ENCODE measurements around the gene MPPED1. TPM values are rescaled to one million over a fixed set of nuclear protein-coding genes. Genes with fewer than 3 reads are reported as not detected.
A peak's percentile ranks its signal among the peaks of the same experiment; 100 is the strongest.

MPPED1 gene
- total RNA-seq, 1 experiment from 2014 or later: not detected

- ChIA-PET CTCF (no interaction called here), POLR2A (ENCODE audit: low non-redundant PET) (no interaction called here)
- DNase-seq (ENCODE audit: low spot score): no peak
- H3K36me3 ChIP-seq (ENCODE audit: insufficient read depth, low read length, poor library complexity, severe bottlenecking): no peaks in the 10 kb centered on the region
- BruUV-seq (replicated peaks): no TSS peak
- TF ChIP-seq CTCF (conservative IDR thresholded peaks at IDR 0.05; ENCODE audit: low read depth, low read length): no peak
- TF ChIP-seq EZH2 (IDR thresholded peaks at IDR 0.05; ENCODE audit: borderline replicate concordance, low read depth, low read length, poor library complexity, severe bottlenecking): no peak
- H3K27me3 ChIP-seq (replicated peaks; ENCODE audit: insufficient read depth, low read depth, low read length, poor library complexity): peaks cover 48% of the 10 kb centered on the region
- no peak overlapping the region for H3K27ac ChIP-seq (ENCODE audit: low read depth, low read length, poor library complexity, severe bottlenecking)
- H3K4me3 ChIP-seq (ENCODE audit: low read depth, low read length, poor library complexity, severe bottlenecking): no peak overlapping the region
- no peaks in the 10 kb centered on the region for H3K9me3 ChIP-seq (ENCODE audit: low read depth, low read length, poor library complexity, severe bottlenecking)
- H3K4me1 ChIP-seq (ENCODE audit: insufficient read depth, low read length, poor library complexity, severe bottlenecking): no peaks in the 10 kb centered on the region
- intact Hi-C loops (cut with micrococcal nuclease; ENCODE audit: unreplicated experiment): no loop called here
Observed at GRCh38 chr22:43431808-43432554, 20.2 kb downstream of the MPPED1 start.

- ChIA-PET POLR2A (ENCODE audit: low non-redundant PET) (no interaction called here), CTCF (no interaction called here)
- Histone ChIP-seq H3K36me3 (ENCODE audit: insufficient read depth, low read length, poor library complexity, severe bottlenecking) (no peaks in the 10 kb centered on the region), H3K4me1 (ENCODE audit: insufficient read depth, low read length, poor library complexity, severe bottlenecking) (no peaks in the 10 kb centered on the region), H3K27me3 (replicated peaks; ENCODE audit: insufficient read depth, low read depth, low read length, poor library complexity) (peaks cover 48% of the 10 kb centered on the region), H3K4me3 (ENCODE audit: low read depth, low read length, poor library complexity, severe bottlenecking) (no peak overlapping the region), H3K27ac (ENCODE audit: low read depth, low read length, poor library complexity, severe bottlenecking) (no peak overlapping the region), H3K9me3 (ENCODE audit: low read depth, low read length, poor library complexity, severe bottlenecking) (no peaks in the 10 kb centered on the region)
- TF ChIP-seq CTCF (conservative IDR thresholded peaks at IDR 0.05; ENCODE audit: low read depth, low read length) (no peak), EZH2 (IDR thresholded peaks at IDR 0.05; ENCODE audit: borderline replicate concordance, low read depth, low read length, poor library complexity, severe bottlenecking) (no peak)
- DNase-seq (ENCODE audit: low spot score): no peak
- intact Hi-C loops (cut with micrococcal nuclease; ENCODE audit: unreplicated experiment): no loop called here
- BruUV-seq (replicated peaks): no TSS peak
Observed at GRCh38 chr22:43432883-43433415, 21.1 kb downstream of the MPPED1 start.

GRCh38 chr22:43433451-43434274 lies 21.8 kb downstream of the MPPED1 start:
- BruUV-seq (replicated peaks): no TSS peak

More at GRCh38 chr22:43433451-43434274, 21.8 kb downstream of the MPPED1 start:
- DNase-seq (ENCODE audit: low spot score): no peak
- no peaks in the 10 kb centered on the region for H3K4me1 ChIP-seq (ENCODE audit: insufficient read depth, low read length, poor library complexity, severe bottlenecking)
- H3K27ac ChIP-seq (ENCODE audit: low read depth, low read length, poor library complexity, severe bottlenecking): no peak overlapping the region
- TF ChIP-seq EZH2 (IDR thresholded peaks at IDR 0.05; ENCODE audit: borderline replicate concordance, low read depth, low read length, poor library complexity, severe bottlenecking): peak; percentile 33
- no peak for TF ChIP-seq CTCF (conservative IDR thresholded peaks at IDR 0.05; ENCODE audit: low read depth, low read length)
- intact Hi-C loops (cut with micrococcal nuclease; ENCODE audit: unreplicated experiment): no loop called here
- H3K36me3 ChIP-seq (ENCODE audit: insufficient read depth, low read length, poor library complexity, severe bottlenecking): no peaks in the 10 kb centered on the region
- no peaks in the 10 kb centered on the region for H3K9me3 ChIP-seq (ENCODE audit: low read depth, low read length, poor library complexity, severe bottlenecking)
- peaks cover 48% of the 10 kb centered on the region for H3K27me3 ChIP-seq (replicated peaks; ENCODE audit: insufficient read depth, low read depth, low read length, poor library complexity)
- H3K4me3 ChIP-seq (ENCODE audit: low read depth, low read length, poor library complexity, severe bottlenecking): no peak overlapping the region
- ChIA-PET CTCF (no interaction called here), POLR2A (ENCODE audit: low non-redundant PET) (no interaction called here)

Measured in A673 (cell line).